Measurements from ENCODE around the gene KLHL28.

The KLHL28 gene

DNA sequence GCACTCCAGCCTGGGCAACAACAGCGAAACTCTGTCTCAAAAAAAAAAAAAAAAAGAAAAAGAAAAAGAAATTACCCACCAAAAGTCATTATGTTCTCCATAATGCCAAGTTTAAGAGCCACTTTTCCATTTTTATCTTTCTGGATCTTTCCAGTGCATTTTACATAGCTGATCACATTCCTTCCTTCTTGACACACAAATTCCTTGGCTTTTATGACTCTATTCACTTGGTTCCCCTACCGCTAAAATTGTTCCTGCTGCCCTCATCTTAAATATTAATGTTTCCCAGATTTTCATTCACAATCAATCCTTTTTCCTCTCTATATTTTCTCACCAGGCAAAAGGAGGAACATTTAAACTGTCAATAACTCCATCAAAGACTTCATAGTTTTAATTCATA lies 20.2 kb downstream of the KLHL28 start:
- no peak overlapping the region for H3K4me2 ChIP-seq (ENCODE audit: low read depth, low read length, poor library complexity, severe bottlenecking)
- no peaks in the 10 kb centered on the region for H3K27me3 ChIP-seq (ENCODE audit: insufficient read depth, low read length, poor library complexity, severe bottlenecking)
- H3K9me2 ChIP-seq (replicated peaks; ENCODE audit: low read depth, low read length): no peaks in the 10 kb centered on the region
- H4K20me1 ChIP-seq (ENCODE audit: insufficient read depth, low read length, poor library complexity, severe bottlenecking): no peaks in the 10 kb centered on the region
- H3K79me2 ChIP-seq (ENCODE audit: insufficient read depth, low read length): peaks cover 7% of the 10 kb centered on the region; the same call in 1 of the 2 replicates
- peaks cover 45% of the 10 kb centered on the region for H3K36me3 ChIP-seq (ENCODE audit: insufficient read depth, low read length)
- no peak overlapping the region for H2AFZ ChIP-seq (ENCODE audit: low read length)
- H3K4me3 ChIP-seq (ENCODE audit: low read length, poor library complexity, severe bottlenecking): no peak overlapping the region
- no peaks in the 10 kb centered on the region for H3F3A ChIP-seq (ENCODE audit: low read depth)
- no peak for TF ChIP-seq EZH2phosphoT487 (IDR thresholded peaks at IDR 0.05; ENCODE audit: borderline replicate concordance)
- TF ChIP-seq, protein P1, sequence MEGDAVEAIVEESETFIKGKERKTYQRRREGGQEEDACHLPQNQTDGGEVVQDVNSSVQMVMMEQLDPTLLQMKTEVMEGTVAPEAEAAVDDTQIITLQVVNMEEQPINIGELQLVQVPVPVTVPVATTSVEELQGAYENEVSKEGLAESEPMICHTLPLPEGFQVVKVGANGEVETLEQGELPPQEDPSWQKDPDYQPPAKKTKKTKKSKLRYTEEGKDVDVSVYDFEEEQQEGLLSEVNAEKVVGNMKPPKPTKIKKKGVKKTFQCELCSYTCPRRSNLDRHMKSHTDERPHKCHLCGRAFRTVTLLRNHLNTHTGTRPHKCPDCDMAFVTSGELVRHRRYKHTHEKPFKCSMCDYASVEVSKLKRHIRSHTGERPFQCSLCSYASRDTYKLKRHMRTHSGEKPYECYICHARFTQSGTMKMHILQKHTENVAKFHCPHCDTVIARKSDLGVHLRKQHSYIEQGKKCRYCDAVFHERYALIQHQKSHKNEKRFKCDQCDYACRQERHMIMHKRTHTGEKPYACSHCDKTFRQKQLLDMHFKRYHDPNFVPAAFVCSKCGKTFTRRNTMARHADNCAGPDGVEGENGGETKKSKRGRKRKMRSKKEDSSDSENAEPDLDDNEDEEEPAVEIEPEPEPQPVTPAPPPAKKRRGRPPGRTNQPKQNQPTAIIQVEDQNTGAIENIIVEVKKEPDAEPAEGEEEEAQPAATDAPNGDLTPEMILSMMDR (conservative IDR thresholded peaks at IDR 0.05; ENCODE audit: low read length): no peak
- H3K9me3 ChIP-seq (ENCODE audit: insufficient read depth, low read depth, low read length): no peaks in the 10 kb centered on the region
- H3K4me1 ChIP-seq (ENCODE audit: insufficient read depth, low read length, poor library complexity, severe bottlenecking): peaks cover 6% of the 10 kb centered on the region
- no peak overlapping the region for H3K9ac ChIP-seq (ENCODE audit: low read depth, low read length, poor library complexity, severe bottlenecking)

- H3K79me2 ChIP-seq (ENCODE audit: insufficient read depth, low read length): peaks cover 6% of the 10 kb centered on the region; the same call in 1 of the 2 replicates
- H3K9me2 ChIP-seq (replicated peaks; ENCODE audit: low read depth, low read length): no peaks in the 10 kb centered on the region
- H3K4me3 ChIP-seq (ENCODE audit: low read length, poor library complexity, severe bottlenecking): no peak overlapping the region
- peaks cover 49% of the 10 kb centered on the region for H3K36me3 ChIP-seq (ENCODE audit: insufficient read depth, low read length)
- H4K20me1 ChIP-seq (ENCODE audit: insufficient read depth, low read length, poor library complexity, severe bottlenecking): no peaks in the 10 kb centered on the region
- TF ChIP-seq EZH2phosphoT487 (IDR thresholded peaks at IDR 0.05; ENCODE audit: borderline replicate concordance): no peak
- TF ChIP-seq, protein P1 (conservative IDR thresholded peaks at IDR 0.05; ENCODE audit: low read length): no peak
- H3K4me1 ChIP-seq (ENCODE audit: insufficient read depth, low read length, poor library complexity, severe bottlenecking): peaks cover 6% of the 10 kb centered on the region
- no peak overlapping the region for H3K9ac ChIP-seq (ENCODE audit: low read depth, low read length, poor library complexity, severe bottlenecking)
- no peaks in the 10 kb centered on the region for H3K9me3 ChIP-seq (ENCODE audit: insufficient read depth, low read depth, low read length)
- H3F3A ChIP-seq (ENCODE audit: low read depth): no peaks in the 10 kb centered on the region
- no peaks in the 10 kb centered on the region for H3K27me3 ChIP-seq (ENCODE audit: insufficient read depth, low read length, poor library complexity, severe bottlenecking)
- no peak overlapping the region for H2AFZ ChIP-seq (ENCODE audit: low read length)
- H3K4me2 ChIP-seq (ENCODE audit: low read depth, low read length, poor library complexity, severe bottlenecking): no peak overlapping the region
Measured at GRCh38 chr14:44940944-44941343, 20.8 kb downstream of the KLHL28 start.

DNA sequence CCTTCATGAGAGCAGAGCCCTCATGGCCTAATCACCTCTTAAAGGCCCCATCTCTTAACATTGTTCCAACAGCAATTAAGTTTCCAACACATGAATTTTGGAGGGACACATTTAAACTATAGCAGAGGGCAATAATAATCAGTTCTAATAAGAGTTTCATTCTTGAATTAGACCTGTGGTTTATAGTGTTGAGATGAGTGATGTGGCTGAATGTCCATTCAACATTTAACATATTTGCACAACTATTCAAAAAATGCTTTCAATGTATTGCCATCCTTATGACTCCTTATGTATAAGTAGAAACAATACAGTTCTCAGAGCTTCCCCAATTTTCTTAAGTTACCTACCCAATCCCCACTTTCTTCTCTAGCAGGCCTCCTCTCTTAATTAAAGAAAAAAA lies 21.5 kb downstream of the KLHL28 start:
- peaks cover 42% of the 10 kb centered on the region for H3K36me3 ChIP-seq (ENCODE audit: insufficient read depth, low read length)
- H3K9me2 ChIP-seq (replicated peaks; ENCODE audit: low read depth, low read length): no peaks in the 10 kb centered on the region
- H3K9me3 ChIP-seq (ENCODE audit: insufficient read depth, low read depth, low read length): no peaks in the 10 kb centered on the region
- H3K4me1 ChIP-seq (ENCODE audit: insufficient read depth, low read length, poor library complexity, severe bottlenecking): peaks cover 6% of the 10 kb centered on the region
- H2AFZ ChIP-seq (ENCODE audit: low read length): no peak overlapping the region
- TF ChIP-seq EZH2phosphoT487 (IDR thresholded peaks at IDR 0.05; ENCODE audit: borderline replicate concordance): no peak
- TF ChIP-seq, protein P1 (conservative IDR thresholded peaks at IDR 0.05; ENCODE audit: low read length): no peak
- no peak overlapping the region for H3K9ac ChIP-seq (ENCODE audit: low read depth, low read length, poor library complexity, severe bottlenecking)
- no peaks in the 10 kb centered on the region for H4K20me1 ChIP-seq (ENCODE audit: insufficient read depth, low read length, poor library complexity, severe bottlenecking)
- H3K27me3 ChIP-seq (ENCODE audit: insufficient read depth, low read length, poor library complexity, severe bottlenecking): no peaks in the 10 kb centered on the region
- peaks cover 6% of the 10 kb centered on the region; the same call in 1 of the 2 replicates for H3K79me2 ChIP-seq (ENCODE audit: insufficient read depth, low read length)
- no peaks in the 10 kb centered on the region for H3F3A ChIP-seq (ENCODE audit: low read depth)
- no peak overlapping the region for H3K4me2 ChIP-seq (ENCODE audit: low read depth, low read length, poor library complexity, severe bottlenecking)
- H3K4me3 ChIP-seq (ENCODE audit: low read length, poor library complexity, severe bottlenecking): no peak overlapping the region

Data from Loucy (cell line).